GM23338 (cell line): Measurements from ENCODE around the gene PRPF19. TPM values are rescaled to one million over a fixed set of nuclear protein-coding genes. Genes with fewer than 3 reads are reported as not detected.

ENCODE experiments used
- ATAC-seq: fragments of 200-7000 bp; cut with Tn5 transposase; 3 replicates; pipeline ENCODE4 v1.9.1; 2020
- DNase-seq: peaks from one replicate; pipeline ENCODE4 v3.0.0-alpha.2; 2015; ENCODE audit warnings: low spot score
- H2AFZ ChIP-seq: fragments of 200-600 bp; sonication (generic); 2 replicates; pipeline ENCODE4 v1.8.0; 2016; ENCODE audit warnings: antibody characterized with exemption, mild to moderate bottlenecking, moderate library complexity
- H3F3A ChIP-seq: fragments of 200-600 bp; sonication (generic); replicated peaks from 2 replicates; pipeline ENCODE4 v1.8.0; 2017; ENCODE audit warnings: antibody characterized with exemption, mixed run types, low read depth
- H3K27ac ChIP-seq: fragments of 200-600 bp; sonication (generic); 2 replicates; pipeline ENCODE4 v1.6.1; 2016; ENCODE audit warnings: low read depth
- H3K27me3 ChIP-seq: fragments of 200-600 bp; sonication (generic); 2 replicates; pipeline ENCODE4 v1.8.0; 2016; ENCODE audit warnings: mild to moderate bottlenecking, mixed run types, moderate library complexity; ENCODE audit not compliant: insufficient read depth
- H3K36me3 ChIP-seq: fragments of 200-600 bp; sonication (generic); 2 replicates; pipeline ENCODE4 v1.8.0; 2016; ENCODE audit warnings: mild to moderate bottlenecking; ENCODE audit not compliant: insufficient read depth
- H3K4me1 ChIP-seq: fragments of 200-600 bp; sonication (generic); 2 replicates; pipeline ENCODE4 v1.8.0; 2016; ENCODE audit warnings: mild to moderate bottlenecking, moderate library complexity; ENCODE audit not compliant: insufficient read depth
- H3K4me2 ChIP-seq: fragments of 200-600 bp; sonication (generic); 2 replicates; pipeline ENCODE4 v1.7.1; 2017; ENCODE audit warnings: mixed run types
- H3K4me3 ChIP-seq: fragments of 200-600 bp; sonication (generic); 2 replicates; pipeline ENCODE4 v1.6.1; 2016; ENCODE audit warnings: mixed run types
- H3K79me2 ChIP-seq: fragments of 200-600 bp; sonication (generic); replicated peaks from 2 replicates; pipeline ENCODE4 v1.8.0; 2017; ENCODE audit warnings: mild to moderate bottlenecking; ENCODE audit not compliant: insufficient read depth
- H3K9me2 ChIP-seq: fragments of 200-600 bp; sonication (generic); 2 replicates; pipeline ENCODE4 v1.8.0; 2017; ENCODE audit not compliant: insufficient read depth
- H4K20me1 ChIP-seq: fragments of 200-600 bp; sonication (generic); replicated peaks from 2 replicates; pipeline ENCODE4 v1.8.0; 2017; ENCODE audit warnings: mild to moderate bottlenecking; ENCODE audit not compliant: insufficient read depth
- H3K27ac Mint-ChIP-seq: 2 replicates; pipeline ENCODE4 v1.8.0; 2020; ENCODE audit warnings: inconsistent platforms, mild to moderate bottlenecking, moderate library complexity, mixed read lengths
- H3K27me3 Mint-ChIP-seq: 3 replicates; pipeline ENCODE4 v1.8.0; 2022; ENCODE audit warnings: low read depth, mild to moderate bottlenecking, moderate library complexity, mixed read lengths, inconsistent platforms; ENCODE audit not compliant: insufficient read depth, poor library complexity
- H3K36me3 Mint-ChIP-seq: 3 replicates; pipeline ENCODE4 v1.8.0; 2021; ENCODE audit warnings: low read depth, mild to moderate bottlenecking, inconsistent platforms, moderate library complexity, mixed read lengths
- H3K4me1 Mint-ChIP-seq: 3 replicates; pipeline ENCODE4 v1.8.0; 2020; ENCODE audit warnings: mild to moderate bottlenecking, inconsistent platforms, mixed read lengths
- H3K4me3 Mint-ChIP-seq: 3 replicates; pipeline ENCODE4 v1.8.0; 2021; ENCODE audit warnings: moderate library complexity, mild to moderate bottlenecking, inconsistent platforms, mixed read lengths
- H3K9me3 Mint-ChIP-seq: 3 replicates; pipeline ENCODE4 v1.8.0; 2020; ENCODE audit warnings: moderate library complexity, mild to moderate bottlenecking, inconsistent platforms, mixed read lengths
- ETS1 ChIP-seq: IDR thresholded peaks from 2 replicates; pipeline ENCODE4 v1.6.1; 2016; ENCODE audit warnings: antibody characterized with exemption
- JUNB ChIP-seq: IDR thresholded peaks from one replicate; pipeline ENCODE4 v1.6.1; 2016; ENCODE audit warnings: antibody characterized with exemption; ENCODE audit not compliant: unreplicated experiment
- NANOG ChIP-seq: IDR thresholded peaks from 2 replicates; pipeline ENCODE4 v1.6.1; 2016; ENCODE audit warnings: antibody characterized with exemption, borderline replicate concordance
- POLR2AphosphoS5 ChIP-seq: IDR thresholded peaks from 2 replicates; pipeline ENCODE4 v1.6.1; 2016; ENCODE audit warnings: antibody characterized with exemption, low read depth
- STAT1 ChIP-seq: IDR thresholded peaks from one replicate; pipeline ENCODE4 v1.6.1; 2016; ENCODE audit warnings: antibody characterized with exemption; ENCODE audit not compliant: unreplicated experiment
- ZNF114 ChIP-seq: fragments of 250-450 bp; sonication (Bioruptor Pico); IDR thresholded peaks from 2 replicates; pipeline ENCODE4 v1.5.0; 2020; ENCODE audit warnings: mild to moderate bottlenecking, moderate library complexity
- ZNF331 ChIP-seq: fragments of 250-450 bp; sonication (Bioruptor Pico); IDR thresholded peaks from 2 replicates; pipeline ENCODE4 v1.5.0; 2020; ENCODE audit warnings: low read depth, mild to moderate bottlenecking, moderate library complexity
- polyA plus RNA-seq: library from polyadenylated mRNA; unstranded; fragments of >200 nt; fragmentation: Nextera tagmentation; extraction: Ambion mirVana; gene quantifications from 2 replicates; pipeline ENCODE4 v1.2.1, GENCODE V29; 2016
- total RNA-seq: library from RNA; depleted of rRNA; stranded (reverse); fragments of >200 nt; shearing (Covaris generic); gene quantifications from 2 replicates; pipeline ENCODE4 v1.2.3, GENCODE V29; 2014

Gene PRPF19
- total and polyA plus RNA-seq, 2 experiments from 2014 or later = 153 to 161 TPM

- TF ChIP-seq ZNF331 (CRISPR knock-in tag) (no peak), STAT1 (no peak), ETS1 (no peak)
Observed at GRCh38 chr11:60937144-60937527, 30.8 kb upstream of the PRPF19 start (continued).

- H3K36me3 ChIP-seq = no peaks in the 10 kb centered on the region
- no peaks in the 10 kb centered on the region for H3F3A ChIP-seq
- H3K4me3 Mint-ChIP-seq = no peak overlapping the region
- TF ChIP-seq ZNF114 (CRISPR knock-in tag) (no peak), NANOG (no peak)
- H2AFZ ChIP-seq = no peak overlapping the region
- H3K36me3 Mint-ChIP-seq = peaks cover 28% of the 10 kb centered on the region
- no peaks in the 10 kb centered on the region for H3K79me2 ChIP-seq
- H3K9me3 Mint-ChIP-seq = no peaks in the 10 kb centered on the region
- no peaks in the 10 kb centered on the region for H3K27me3 ChIP-seq
- H3K27me3 Mint-ChIP-seq = peaks cover 2% of the 10 kb centered on the region
- DNase-seq (no peak), ATAC-seq (no peak)
- no peaks in the 10 kb centered on the region; the same call in 1 of the 2 replicates for H4K20me1 ChIP-seq
- no peaks in the 10 kb centered on the region for H3K4me1 ChIP-seq
- H3K27ac Mint-ChIP-seq = no peak overlapping the region
- peaks cover 14% of the 10 kb centered on the region; the same call in 2 of the 3 replicates for H3K4me1 Mint-ChIP-seq
- H3K27ac ChIP-seq = no peak overlapping the region
- no peaks in the 10 kb centered on the region for H3K9me2 ChIP-seq
- no peak overlapping the region for H3K4me3 ChIP-seq
- no peak overlapping the region for H3K4me2 ChIP-seq
Observed at GRCh38 chr11:60936467-60937143, 30.2 kb upstream of the PRPF19 start.

- H2AFZ ChIP-seq = no peak overlapping the region
- no peak overlapping the region for H3K27ac ChIP-seq
- no peaks in the 10 kb centered on the region for H3K4me1 ChIP-seq
- DNase-seq (no peak), ATAC-seq (no peak)
- no peaks in the 10 kb centered on the region for H3F3A ChIP-seq
- peaks cover 14% of the 10 kb centered on the region; the same call in 2 of the 3 replicates for H3K4me1 Mint-ChIP-seq
- peaks cover 2% of the 10 kb centered on the region for H3K27me3 Mint-ChIP-seq
- no peak overlapping the region; the same call in 1 of the 2 replicates for H3K27ac Mint-ChIP-seq
- H4K20me1 ChIP-seq = peaks cover 2% of the 10 kb centered on the region; the same call in 1 of the 2 replicates
- H3K9me3 Mint-ChIP-seq = no peaks in the 10 kb centered on the region
- H3K36me3 ChIP-seq = 0 out of 2 replicates have a peak, but pooled peaks cover 4% of the 10 kb centered on the region
- TF ChIP-seq POLR2AphosphoS5 (0 out of 2 replicates have a peak, but pooled peaks have one; percentile 18), JUNB (no peak)
- no peak overlapping the region for H3K4me3 Mint-ChIP-seq
- no peaks in the 10 kb centered on the region for H3K27me3 ChIP-seq
- H3K79me2 ChIP-seq = no peaks in the 10 kb centered on the region
- no peak overlapping the region for H3K4me3 ChIP-seq
- no peaks in the 10 kb centered on the region for H3K9me2 ChIP-seq
- H3K36me3 Mint-ChIP-seq = peaks cover 24% of the 10 kb centered on the region
- H3K4me2 ChIP-seq = no peak overlapping the region
Observed at GRCh38 chr11:60935676-60936442, 29.5 kb upstream of the PRPF19 start.
